ENCODE measurements around the gene SPEF1.

The SPEF1 gene

DNA sequence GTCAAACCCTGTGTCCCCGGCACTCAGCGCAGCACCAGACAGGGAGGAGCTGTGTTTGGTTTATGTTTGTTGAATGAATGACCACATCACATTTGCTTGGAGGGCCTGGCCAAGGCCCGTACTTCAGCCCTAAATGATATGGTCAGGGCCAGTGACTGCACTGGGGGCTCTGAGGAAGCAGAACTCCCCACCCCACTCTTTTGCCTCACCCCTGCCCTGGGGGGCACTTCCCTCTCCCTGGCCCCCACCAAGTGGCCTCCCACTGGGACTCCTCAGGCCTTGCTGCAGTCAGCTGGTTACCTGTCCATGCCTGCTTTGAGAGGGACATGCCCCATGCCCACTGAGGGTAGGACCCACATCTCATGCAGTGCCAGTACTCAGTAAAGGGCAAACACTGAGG is 16.6 kb downstream of the SPEF1 start:
- no peak for DNase-seq

DNA sequence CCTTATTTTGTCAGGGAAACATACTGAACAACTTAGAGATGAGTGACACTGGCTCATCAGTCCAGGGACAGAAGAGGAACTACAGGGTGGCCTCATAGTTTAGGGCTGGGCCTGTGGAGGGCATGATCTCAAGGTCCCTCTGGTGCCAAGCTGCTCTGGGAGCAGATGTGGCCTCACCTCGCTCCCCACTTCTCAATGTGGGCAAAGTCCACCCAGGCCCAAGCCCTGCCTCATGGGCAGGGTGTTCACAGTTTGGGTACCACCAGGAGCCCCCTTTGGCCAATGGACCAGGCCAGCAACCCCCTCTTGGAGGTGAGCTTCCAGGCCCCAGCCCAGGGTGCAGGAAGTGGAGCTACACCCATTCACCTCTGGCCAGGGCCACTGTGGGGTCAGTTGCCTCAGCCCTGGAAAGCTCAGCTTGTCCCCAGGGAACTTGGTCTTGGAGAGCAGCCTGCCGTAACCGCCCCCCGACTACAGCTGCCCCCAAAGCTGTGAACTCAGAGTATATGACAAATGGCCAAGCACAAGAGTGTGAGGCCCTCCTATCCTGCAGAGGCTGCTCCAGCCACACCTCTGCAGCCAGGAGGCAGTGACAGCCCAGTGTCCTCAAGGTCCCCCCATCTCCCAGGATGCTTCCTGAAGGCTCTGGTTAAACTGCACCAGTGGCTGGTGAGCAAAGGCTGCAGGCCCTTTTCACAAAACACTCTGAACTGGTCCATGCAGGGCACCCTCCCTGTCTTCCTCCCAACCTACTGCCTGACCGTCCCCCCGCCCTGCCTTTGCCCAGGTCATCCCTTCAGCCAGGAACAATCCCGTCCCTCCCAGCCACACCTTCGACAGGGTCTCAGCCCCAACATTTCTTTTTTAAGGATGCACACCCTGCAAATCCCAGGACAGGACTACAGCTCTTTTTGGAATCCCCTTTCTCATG is 17.3 kb downstream of the SPEF1 start:
- DNase-seq: no peak

DNA sequence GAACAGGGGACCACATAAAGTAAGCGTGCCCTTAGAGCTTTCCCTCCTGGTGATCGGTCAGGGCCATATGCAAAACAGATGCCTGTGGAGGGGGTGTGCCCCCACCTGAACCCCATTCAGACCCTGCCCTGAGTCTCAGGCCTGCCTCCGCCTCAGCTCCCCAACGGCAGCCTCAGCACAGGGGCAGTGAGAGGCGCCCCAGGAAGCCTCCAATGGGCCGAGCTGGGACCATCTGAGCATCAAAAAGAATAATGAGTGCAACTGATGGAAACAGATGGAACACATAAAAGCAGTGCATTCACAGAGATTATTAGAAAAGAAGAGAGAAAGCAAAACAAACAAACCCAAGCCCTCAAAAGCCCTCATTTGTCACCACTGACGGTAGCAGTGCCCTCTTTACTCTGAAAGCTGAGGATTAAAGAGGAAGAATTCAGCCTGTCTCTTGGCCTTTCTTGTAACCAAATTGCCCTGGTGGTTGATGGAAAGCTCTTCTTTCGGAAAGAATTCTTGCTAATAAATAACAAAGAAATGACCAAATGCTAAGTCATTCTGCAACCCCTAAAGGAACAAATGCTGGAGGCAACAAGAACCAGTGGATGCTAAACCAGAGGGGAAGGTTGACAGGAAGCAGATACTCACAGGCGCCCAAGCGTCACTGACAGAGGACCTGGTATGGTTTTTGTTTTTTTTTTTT is 20.4 kb downstream of the SPEF1 start:
- DNase-seq: no peak

DNA sequence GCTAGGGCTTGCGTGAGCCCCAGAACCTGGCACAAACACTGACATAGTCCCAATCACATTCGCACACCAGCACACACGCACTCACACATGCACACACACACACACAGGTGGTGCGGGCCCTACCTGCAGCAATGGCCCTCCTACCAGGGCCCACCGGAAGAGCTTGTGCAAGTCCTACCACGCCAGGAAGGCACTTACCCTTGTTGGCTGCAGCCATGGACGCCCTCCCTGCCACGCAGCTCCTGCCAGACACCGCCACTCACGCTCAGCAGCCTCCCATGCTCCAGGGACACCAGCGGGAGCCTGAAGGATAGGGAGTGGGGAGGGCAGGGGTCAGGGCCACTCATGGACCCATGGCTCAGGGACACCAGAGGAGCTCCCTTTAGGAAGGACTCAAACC is 21.4 kb downstream of the SPEF1 start:
- no peak for DNase-seq

DNA sequence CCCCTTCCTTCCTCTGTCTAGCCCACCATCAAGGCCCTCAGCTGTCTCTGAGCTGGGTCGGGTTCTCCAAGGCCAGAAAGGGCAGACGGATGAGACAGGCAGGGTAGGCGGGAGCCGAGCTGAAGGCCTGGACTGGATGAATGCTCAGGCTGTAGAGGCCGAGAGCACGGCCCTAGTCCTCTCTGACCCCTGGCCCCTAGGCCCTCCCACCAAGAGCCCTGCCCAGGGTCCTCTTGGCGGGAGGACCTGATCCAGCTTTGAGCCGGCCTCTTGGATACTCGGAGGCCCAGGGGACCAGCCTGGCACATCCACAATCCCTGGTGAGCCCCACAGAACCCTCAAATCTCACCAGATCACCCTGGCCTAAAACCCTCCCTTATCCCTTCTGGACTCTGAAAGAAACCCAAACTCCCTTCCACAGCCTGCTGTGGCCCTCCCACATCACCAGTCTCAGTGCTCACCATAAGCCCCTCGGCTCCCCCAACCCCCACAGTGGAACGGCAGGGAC is 21.9 kb downstream of the SPEF1 start:
- no peak for DNase-seq

DNA sequence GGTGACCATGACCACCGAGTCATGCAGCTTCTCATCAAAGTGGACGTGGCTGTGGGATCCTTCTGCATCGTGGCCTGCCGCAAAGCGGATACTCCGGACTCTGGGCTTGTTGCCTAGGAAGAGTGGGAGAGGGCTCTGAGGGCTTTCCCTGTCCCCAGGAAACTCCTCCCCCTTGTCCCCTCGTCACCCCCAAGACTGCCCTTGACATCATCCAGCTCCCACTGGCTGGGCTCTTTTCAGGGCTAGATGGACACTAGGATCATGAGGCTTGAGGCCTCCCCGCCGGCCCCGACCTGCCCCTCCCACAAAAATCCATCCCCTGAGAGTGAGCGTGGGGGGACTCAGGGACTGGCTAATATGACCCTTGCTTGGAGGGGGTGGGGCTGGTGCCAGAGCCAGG is 22.7 kb downstream of the SPEF1 start:
- DNase-seq: no peak

DNA sequence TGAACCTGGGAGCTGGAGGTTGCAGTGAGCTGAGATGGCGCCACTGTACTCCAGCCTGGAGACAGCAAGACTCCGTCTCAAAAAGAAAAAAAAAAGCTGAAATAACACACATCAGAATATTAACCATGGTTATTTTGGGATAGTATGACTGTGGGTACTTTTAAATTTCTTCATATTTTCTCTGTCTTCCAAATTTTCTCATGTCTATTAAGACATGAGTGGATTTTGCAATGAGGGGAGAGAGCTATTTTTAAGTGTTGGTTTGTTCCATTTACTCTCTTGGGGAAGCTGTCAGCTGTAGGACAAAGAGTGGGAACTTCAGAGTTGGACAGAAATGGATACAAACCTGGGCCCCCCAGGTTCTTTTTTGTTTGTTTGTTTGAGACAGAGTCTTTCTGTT is 24.0 kb downstream of the SPEF1 start:
- DNase-seq: no peak

DNA sequence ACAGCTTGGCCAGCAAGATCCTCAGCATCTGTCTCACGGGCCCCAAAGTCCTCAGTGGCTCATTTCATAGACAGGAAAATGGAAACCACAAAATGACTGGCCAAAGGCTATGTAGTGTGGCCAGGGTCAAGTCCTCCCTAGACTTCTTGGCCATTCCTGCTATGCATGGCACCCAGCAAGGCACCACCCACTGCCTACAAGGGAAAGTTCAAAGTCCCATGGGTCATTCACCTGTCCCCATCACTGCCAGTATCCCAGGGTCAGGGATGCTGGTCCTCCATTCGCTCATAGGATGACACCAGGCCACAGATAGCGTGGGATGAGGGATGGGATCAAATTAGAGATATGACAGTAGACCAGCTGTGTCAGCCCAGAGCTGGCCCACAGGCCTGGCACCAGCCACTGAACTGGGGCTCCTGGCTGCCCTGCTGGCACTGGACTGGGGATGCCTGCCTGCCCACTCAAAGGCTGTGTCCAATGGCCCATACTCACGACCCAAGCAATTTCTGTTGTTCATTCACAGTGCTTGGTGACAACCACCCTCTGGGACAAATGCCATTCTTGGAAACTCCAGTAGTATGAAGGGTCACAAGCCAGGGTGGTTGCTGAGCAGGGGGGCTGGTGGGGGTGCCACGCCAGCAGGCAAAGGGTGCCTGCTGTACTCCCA is 25.3 kb downstream of the SPEF1 start:
- no peak for DNase-seq

DNA sequence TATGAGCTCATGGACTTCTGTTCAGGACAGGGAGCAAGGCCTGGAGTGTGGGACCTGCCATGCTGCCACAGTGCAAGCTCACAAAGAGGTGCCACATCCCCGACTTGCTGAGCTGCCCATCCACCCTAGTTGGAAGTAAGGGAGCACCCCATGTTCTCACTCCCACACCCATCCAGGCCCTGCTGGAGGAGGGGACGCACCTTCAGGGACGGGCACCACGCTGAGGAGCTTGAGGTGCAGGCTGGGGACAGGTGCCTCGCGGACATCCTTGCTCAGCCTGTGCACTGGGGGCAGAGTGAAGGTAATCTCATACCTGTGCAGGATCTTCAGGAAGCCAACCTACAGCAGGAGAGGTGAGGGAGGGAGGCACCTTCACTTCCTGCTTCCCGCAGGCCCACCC is 26.0 kb downstream of the SPEF1 start:
- no peak for DNase-seq

DNA sequence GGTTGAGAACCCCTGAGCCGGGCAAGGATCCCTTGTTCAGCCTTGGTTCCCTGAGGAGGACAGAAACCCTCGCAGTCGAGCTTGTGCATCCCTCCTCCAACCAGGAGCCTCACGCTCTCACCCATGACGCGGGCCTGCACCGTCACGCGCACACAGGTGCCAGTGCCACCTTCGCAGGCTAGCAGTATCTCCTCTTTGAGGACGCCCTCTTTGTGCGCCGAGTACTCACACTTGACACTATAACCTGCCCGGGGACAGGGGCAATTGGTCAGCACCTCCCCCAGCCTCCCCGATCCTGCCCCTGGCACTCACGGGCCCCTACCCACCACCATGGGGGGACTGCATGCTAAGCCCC is 27.0 kb downstream of the SPEF1 start:
- no peak for DNase-seq

DNA sequence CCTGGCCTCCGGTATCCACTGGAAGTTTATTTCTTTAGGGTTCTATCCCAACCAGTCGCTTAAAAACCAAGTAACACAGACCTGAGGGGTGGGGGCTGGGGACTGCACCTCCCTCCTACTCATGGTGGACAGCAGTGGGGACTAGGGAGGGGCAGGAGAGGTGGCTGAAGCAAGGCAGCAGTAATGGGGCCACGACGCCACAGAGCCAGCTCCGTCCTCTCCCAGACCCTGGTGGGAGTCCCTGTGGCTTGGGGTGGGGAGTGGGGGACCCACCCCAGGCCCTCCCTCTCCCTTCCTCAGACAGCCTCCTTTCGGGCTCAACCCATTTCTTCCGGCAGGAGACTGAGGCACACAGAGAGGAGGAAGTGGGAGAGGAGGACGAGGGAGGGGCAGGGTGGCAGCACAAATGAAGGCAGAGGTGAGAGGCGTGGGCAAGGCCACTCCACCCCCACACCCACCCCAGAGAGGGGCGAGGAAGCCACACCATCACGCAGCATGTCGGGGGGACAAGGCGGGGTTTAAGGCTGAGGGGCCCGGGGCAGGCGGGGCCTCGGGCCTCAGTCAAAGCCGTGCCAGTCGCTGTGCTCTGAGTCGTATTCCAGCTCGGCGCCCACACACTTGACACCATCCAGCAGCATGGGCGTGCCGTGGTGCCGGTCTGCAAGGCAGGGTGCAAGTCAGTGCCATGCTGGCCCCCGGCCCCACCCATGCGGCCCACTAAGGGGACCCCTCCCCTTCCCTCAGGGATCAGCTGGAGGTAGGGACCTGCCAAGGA is 27.6 kb downstream of the SPEF1 start:
- DNase-seq: no peak

DNA sequence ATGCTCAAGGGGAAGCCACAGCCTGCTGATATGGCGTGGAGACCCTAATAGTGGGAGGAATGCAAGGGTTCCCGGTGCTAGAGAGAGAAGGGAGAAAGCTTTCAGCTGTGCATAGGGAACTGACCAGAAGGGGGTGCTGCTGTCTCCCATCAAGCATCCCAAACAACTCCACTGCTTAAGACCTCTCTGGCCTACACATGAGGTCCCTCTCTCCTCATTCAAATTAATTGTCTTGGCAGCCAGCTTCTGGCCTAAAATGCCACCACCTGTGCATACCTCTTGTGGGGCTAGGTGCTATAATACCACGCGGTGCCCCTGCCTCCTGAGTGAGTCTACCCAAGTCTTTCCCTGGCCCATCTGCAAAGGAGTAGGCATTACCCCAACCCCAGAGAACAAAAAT is 28.1 kb downstream of the SPEF1 start:
- DNase-seq: peak; percentile 59

DNA sequence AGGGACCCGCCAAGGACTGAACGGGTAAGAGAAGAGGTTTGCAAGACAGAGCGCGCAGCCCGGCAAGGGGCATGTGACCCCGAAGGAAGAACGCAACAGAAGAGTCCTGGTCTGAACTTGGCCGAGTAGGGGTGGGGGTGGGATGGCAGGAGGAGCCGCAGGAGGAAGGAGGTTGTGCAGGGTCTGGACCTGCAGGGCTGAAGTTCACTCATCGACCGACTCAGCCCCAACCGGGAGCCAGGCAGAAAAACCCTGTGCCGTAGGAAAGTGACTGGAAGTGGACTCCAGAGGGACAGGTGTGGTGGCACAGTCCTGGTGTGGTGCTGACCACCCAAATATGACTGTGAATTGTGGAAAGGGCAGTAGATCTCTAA is 28.9 kb downstream of the SPEF1 start:
- DNase-seq: no peak

DNA sequence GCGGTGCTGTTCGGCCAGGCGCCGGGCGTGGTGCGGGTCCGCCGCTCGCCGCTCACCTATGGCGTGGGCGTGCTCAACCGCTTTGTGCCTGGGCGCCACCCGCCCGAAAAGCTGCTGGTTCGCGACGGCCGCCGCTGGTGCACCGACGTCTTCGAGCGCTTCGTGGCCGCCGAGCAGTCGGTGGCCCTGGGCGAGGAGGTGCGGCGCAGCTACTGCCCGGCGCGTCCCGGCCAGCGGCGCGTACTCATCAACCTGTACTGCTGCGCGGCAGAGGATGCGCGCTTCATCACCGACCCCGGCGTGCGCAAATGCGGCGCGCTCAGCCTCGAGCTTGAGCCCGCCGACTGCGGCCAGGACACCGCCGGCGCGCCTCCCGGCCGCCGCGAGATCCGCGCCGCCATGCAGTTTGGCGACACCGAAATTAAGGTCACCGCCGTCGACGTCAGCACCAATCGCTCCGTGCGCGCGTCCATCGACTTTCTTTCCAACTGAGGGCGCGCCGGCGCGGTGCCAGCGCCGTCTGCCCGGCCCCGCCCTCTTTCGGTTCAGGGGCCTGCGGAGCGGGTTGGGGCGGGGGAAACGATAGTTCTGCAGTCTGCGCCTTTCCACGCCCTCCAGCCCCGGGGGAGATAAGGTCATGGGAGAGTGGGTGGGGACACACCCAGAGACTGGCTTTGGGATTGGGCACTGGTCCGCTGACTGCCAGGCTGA is 29.4 kb downstream of the SPEF1 start:
- DNase-seq: peak; percentile 63

DNA sequence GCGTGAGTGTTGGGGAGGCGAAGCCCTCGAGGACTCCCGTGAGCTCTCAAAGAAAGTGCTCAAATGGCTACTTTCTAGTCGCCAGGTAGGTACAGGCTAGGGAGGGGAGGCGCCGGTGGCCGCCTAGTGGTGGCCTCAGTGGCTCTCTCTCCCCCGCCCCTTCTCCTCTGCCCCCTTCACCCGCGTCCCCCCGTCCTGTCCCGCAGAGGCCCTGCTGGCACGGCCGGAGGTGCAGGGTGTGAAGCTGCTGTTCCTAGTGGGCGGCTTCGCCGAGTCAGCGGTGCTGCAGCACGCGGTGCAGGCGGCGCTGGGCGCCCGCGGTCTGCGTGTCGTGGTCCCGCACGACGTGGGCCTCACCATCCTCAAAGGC is 30.0 kb downstream of the SPEF1 start:
- DNase-seq: no peak

DNA sequence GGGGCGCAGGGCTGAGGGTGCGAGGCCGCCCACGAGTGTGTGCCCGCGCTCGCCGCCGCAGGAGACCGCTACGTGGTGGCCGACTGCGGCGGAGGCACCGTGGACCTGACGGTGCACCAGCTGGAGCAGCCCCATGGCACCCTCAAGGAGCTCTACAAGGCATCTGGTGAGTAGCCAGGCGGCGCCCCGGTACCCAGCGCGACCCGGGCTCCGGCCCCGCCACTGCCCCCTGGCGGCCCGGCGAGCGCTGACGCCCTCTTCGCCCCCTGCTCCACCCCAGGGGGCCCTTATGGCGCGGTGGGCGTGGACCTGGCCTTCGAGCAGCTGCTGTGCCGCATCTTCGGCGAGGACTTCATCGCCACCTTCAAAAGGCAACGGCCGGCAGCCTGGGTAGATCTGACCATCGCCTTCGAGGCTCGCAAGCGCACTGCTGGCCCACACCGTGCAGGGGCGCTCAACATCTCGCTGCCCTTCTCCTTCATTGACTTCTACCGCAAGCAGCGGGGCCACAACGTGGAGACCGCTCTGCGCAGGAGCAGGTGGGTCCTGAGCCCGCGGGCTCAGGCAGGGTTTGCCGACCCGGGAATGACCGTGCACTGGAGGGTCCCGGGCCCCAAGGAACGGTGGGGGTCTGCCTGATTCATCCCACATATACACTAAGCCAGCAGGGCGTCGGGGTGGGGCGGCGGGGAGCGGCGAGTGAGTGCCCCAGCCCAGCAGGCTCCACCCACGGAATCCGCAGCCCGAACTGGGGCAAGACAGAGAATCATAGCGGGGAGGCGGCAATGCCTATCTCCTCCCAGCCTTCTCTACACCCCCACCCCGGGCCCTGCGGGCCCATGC is 31.3 kb downstream of the SPEF1 start:
- DNase-seq: peak; percentile 43

DNA sequence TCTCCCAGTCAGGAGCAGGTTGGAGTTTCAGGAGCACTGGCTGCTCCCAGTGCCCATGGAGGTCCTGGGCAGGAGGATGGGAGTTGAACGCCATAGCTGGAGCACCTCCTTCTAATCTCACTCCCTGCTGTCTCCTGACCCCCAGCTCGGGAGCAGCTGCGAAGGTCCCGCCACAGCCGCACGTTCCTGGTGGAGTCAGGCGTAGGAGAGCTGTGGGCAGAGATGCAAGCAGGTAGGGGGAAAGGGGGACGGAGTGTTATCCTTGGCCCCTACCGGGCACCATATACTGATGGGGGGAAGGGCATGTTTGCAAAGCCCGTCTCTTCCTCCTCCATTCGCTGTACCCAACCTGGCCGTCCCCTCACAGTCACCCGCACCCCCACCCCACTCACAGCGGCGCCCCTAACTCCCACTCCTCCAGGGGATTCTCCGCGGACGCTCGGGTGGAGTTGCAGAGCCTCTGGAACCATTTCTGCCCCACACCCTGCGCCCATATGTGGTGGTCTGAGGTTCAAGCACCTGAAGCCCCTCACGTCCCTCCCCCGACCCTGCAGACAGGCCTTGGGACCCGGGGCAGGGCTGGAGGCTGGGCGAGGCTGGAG is 32.1 kb downstream of the SPEF1 start:
- DNase-seq: no peak

DNA sequence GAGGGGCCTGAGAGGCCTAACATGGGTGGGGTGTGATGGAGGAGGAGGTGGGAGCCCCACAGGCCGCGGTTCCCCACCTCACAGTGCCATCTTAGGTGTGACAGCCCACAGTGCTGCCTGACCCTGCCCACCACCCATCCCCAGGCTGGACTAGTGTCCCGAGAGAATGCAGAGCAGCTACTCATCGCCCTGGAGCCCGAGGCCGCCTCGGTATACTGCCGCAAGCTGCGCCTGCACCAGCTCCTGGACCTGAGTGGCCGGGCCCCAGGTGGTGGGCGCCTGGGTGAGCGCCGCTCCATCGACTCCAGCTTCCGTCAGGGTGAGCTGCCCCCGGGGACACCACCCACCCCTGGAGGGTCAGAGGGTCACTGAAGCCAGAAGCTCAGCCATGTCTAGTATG is 33.2 kb downstream of the SPEF1 start:
- no peak for DNase-seq

DNA sequence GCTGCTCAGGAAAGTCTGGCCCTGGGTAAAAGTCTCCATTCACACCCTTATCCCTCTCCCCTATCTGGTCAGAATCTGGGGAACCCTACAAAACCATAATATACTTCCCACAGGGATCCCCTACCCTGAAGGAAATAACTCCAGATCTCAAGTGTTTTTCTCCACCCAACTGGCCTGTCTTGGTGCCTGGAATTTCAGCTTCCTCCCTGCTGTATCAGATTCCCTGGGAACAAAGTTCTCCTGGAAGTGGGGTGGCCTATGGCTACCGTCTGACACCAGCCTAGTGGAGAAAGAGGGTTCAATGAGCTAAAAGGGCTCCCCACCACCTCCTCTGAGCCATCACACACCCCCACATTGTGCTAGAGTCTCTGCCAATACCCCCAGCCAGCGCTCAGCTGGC is 33.8 kb downstream of the SPEF1 start:
- DNase-seq: no peak

DNA sequence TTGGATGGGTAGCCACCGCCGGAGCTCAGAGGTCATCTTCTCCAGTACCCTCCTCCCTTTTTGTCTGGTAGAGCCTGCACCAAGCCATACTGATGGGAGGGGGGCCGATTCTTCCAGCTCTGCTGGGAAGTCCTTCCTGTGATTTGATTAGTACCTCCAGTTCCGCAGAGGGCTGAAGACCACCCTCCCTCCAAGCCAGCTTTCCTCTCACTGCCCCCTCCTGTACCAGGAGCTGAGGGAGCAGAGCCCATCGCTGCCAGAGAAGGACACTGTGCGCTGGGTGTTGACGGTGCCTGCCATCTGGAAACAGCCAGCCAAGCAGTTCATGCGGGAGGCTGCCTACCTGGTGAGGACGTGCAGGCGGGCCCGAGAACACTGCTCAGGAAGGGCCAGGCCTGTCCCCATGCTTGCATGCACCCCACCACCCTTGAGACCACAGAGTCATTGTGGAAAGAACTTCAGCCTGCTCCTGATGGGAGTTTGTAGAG is 35.5 kb downstream of the SPEF1 start:
- no peak for DNase-seq
